AG09309 (cell line): ENCODE data around the gene PKD2.

Source experiments
- DNase-seq: peaks from one replicate; pipeline ENCODE4 v3.0.0-alpha.2; 2010; ENCODE audit warnings: low read depth
- H3K4me3 ChIP-seq: 2 replicates; pipeline ENCODE4 v1.5.1; 2011; ENCODE audit warnings: mild to moderate bottlenecking, low read depth, low read length, moderate library complexity; ENCODE audit not compliant: control insufficient read depth
- TF ChIP-seq, protein P1 (sequence below): IDR thresholded peaks from 2 replicates; pipeline ENCODE4 v1.5.1; 2011; ENCODE audit warnings: mild to moderate bottlenecking, low read depth, low read length, inconsistent platforms; ENCODE audit not compliant: insufficient read depth, control insufficient read depth; ENCODE audit errors: missing control alignments

PKD2 gene

DNA sequence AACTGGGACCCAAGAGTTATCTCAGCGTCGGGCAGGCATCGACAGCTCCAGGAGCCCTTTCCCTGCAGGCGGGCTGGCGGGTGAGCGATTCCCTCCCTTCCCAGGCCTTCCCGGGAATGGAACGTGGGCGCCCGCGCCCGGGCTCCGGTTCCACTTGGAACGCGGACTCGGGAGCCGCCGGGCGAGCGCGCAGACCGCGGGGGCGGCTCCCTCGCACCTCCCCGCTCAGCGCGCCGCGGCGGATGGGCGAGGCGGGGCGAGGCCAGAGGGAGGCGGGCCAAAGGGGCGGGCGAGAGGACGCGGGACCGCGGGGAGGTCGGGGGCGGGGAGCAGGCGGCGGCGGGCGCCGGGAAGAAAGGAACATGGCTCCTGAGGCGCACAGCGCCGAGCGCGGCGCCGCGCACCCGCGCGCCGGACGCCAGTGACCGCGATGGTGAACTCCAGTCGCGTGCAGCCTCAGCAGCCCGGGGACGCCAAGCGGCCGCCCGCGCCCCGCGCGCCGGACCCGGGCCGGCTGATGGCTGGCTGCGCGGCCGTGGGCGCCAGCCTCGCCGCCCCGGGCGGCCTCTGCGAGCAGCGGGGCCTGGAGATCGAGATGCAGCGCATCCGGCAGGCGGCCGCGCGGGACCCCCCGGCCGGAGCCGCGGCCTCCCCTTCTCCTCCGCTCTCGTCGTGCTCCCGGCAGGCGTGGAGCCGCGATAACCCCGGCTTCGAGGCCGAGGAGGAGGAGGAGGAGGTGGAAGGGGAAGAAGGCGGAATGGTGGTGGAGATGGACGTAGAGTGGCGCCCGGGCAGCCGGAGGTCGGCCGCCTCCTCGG is at the start of gene PKD2:
TSS of gene PKD2 (plus strand) at position 332 of the 818 bp plus-strand sequence. CDS start at position 431, 99 bp downstream.
- no peak for DNase-seq
- TF ChIP-seq, protein P1, sequence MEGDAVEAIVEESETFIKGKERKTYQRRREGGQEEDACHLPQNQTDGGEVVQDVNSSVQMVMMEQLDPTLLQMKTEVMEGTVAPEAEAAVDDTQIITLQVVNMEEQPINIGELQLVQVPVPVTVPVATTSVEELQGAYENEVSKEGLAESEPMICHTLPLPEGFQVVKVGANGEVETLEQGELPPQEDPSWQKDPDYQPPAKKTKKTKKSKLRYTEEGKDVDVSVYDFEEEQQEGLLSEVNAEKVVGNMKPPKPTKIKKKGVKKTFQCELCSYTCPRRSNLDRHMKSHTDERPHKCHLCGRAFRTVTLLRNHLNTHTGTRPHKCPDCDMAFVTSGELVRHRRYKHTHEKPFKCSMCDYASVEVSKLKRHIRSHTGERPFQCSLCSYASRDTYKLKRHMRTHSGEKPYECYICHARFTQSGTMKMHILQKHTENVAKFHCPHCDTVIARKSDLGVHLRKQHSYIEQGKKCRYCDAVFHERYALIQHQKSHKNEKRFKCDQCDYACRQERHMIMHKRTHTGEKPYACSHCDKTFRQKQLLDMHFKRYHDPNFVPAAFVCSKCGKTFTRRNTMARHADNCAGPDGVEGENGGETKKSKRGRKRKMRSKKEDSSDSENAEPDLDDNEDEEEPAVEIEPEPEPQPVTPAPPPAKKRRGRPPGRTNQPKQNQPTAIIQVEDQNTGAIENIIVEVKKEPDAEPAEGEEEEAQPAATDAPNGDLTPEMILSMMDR, result no peak
- H3K4me3 ChIP-seq, result peak within 1 kb of the TSS; percentile 65

- H3K4me3 ChIP-seq, result no peak overlapping the region
- TF ChIP-seq, protein P1, result no peak
- DNase-seq, result no peak
Measured at GRCh38 chr4:87961993-87962392, 45.4 kb upstream of the PKD2 start.

DNA sequence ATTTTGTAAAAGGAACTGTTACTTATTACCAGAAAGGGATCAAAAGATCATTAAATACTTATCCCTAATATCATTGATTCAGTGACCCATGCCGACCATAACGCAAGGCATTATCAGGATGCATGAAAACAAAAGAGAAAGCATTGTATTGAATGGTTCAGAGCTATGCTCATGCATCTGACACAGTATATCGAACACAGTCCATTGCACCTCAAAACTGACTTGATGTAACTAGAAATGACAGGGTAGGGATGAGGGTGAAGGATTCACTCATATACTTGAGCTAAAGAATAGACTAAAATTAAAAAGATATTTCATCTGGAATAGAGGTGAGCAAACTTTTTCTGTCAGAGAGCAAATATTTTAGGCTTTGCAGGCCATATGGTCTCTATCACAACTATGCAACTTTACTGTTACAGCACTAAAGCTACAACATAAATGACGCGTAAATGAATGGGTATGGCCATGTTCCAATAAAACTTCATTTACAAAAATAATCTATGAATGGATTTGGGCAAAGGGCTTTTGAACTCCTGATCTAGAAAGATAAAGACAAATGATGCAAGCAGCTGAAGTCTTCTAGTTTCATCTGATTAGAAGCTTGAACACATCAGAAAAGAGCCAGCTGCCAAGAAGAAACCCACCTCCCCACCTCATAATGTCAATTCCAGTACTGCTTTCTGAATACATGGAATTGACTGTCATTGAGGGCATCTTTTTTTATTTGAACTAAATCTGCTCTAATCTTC is 44.9 kb upstream of the PKD2 start:
- DNase-seq, result no peak
- TF ChIP-seq, protein P1, result no peak
- H3K4me3 ChIP-seq, result no peak overlapping the region

DNA sequence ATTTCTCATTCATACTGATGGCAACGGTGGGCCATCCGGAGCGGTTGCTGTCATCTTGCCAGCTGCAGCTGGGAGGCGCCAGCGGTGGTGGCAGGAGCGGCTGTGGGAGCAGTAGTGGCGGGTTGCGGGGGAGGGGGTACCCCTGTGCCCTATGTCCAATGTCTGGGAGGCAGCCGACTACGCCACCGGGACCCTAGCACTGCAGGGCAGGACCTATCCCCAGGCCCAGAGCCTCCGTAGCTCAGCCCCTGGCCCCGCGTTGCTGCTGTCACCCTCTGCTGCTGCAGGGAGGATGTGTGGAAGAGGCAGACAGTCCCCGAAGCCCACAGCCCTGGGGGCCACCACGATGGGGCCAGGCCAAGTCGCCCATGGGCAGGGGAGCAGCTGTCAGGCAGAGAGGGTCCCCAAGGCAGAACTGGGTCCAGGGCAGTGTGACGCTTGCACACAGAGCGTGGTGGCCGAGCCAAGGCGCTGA is 41.9 kb upstream of the PKD2 start:
- no peak overlapping the region for H3K4me3 ChIP-seq
- TF ChIP-seq, protein P1, result no peak
- DNase-seq, result no peak

- DNase-seq, result no peak
- TF ChIP-seq, protein P1, result no peak
Measured at GRCh38 chr4:87966095-87966496, 41.3 kb upstream of the PKD2 start.

DNA sequence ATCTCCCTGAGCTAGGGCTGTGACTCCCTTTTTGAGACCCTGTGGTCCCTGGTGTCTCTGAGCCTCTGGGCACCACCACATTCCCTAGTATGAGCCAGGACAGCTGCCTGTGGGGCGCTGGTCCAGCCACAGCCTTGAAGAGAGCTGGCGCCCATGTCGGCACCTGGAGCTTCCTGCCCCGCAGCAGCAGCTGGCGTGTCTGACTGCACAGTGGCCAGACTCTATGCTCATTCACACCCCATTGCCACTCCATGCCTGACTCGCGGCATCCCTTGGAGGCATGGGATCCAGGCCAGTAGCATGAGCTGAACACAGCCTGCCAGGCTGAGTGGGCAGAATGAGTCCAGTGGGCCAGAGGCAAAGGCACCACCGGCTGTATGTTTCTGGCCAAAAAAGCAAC is 40.2 kb upstream of the PKD2 start:
- no peak overlapping the region for H3K4me3 ChIP-seq
- TF ChIP-seq, protein P1, result no peak
- no peak for DNase-seq

More at GRCh38 chr4:87966095-87966496, 41.3 kb upstream of the PKD2 start:
- no peak overlapping the region for H3K4me3 ChIP-seq
